Neural progenitor cell (in vitro differentiated cells): Measurements from ENCODE around the gene CELF5. TPM values are rescaled to one million over a fixed set of nuclear protein-coding genes. Genes with fewer than 3 reads are reported as not detected.

ENCODE experiments used
- DNase-seq: peaks from one replicate; pipeline ENCODE4 v3.0.0-alpha.2; 2016; ENCODE audit warnings: low spot score
- H2AFZ ChIP-seq: fragments of 200-600 bp; sonication (generic); replicated peaks from 2 replicates; pipeline ENCODE4 v1.6.1; 2016; ENCODE audit warnings: antibody characterized with exemption
- H3F3A ChIP-seq: fragments of 200-600 bp; sonication (generic); 2 replicates; pipeline ENCODE4 v1.6.1; 2016; ENCODE audit warnings: antibody characterized with exemption, low read depth
- H3K27ac ChIP-seq: fragments of 200-600 bp; sonication (generic); 2 replicates; pipeline ENCODE4 v1.5.1; 2016; ENCODE audit warnings: mild to moderate bottlenecking
- H3K27me3 ChIP-seq: fragments of 200-600 bp; sonication (generic); 2 replicates; pipeline ENCODE4 v1.6.1; 2016; ENCODE audit warnings: mild to moderate bottlenecking, moderate library complexity
- H3K36me3 ChIP-seq: fragments of 200-600 bp; sonication (generic); 2 replicates; pipeline ENCODE4 v1.5.1; 2016
- H3K4me1 ChIP-seq: fragments of 200-600 bp; sonication (generic); 2 replicates; pipeline ENCODE4 v1.6.1; 2016; ENCODE audit warnings: mixed run types
- H3K4me2 ChIP-seq: fragments of 200-600 bp; sonication (generic); 2 replicates; pipeline ENCODE4 v1.6.1; 2016
- H3K4me3 ChIP-seq: fragments of 200-600 bp; sonication (generic); 2 replicates; pipeline ENCODE4 v1.5.1; 2016
- H3K79me2 ChIP-seq: fragments of 200-600 bp; sonication (generic); 2 replicates; pipeline ENCODE4 v1.6.1; 2016; ENCODE audit warnings: low read depth
- H3K9ac ChIP-seq: fragments of 200-600 bp; sonication (generic); 2 replicates; pipeline ENCODE4 v1.6.1; 2016
- H3K9me3 ChIP-seq: fragments of 200-600 bp; sonication (generic); 2 replicates; pipeline ENCODE4 v1.5.1; 2016; ENCODE audit warnings: low read depth
- H4K20me1 ChIP-seq: fragments of 200-600 bp; sonication (generic); 2 replicates; pipeline ENCODE4 v1.6.1; 2016; ENCODE audit warnings: low read depth
- H3K27ac Mint-ChIP-seq: 3 replicates; pipeline ENCODE4 v1.8.0; 2021; ENCODE audit warnings: mixed read lengths
- H3K27me3 Mint-ChIP-seq: 2 replicates; pipeline ENCODE4 v1.8.0; 2022; ENCODE audit warnings: low read depth, mild to moderate bottlenecking, inconsistent platforms, moderate library complexity, mixed read lengths; ENCODE audit not compliant: insufficient read depth
- H3K36me3 Mint-ChIP-seq: 3 replicates; pipeline ENCODE4 v1.8.0; 2021; ENCODE audit warnings: mixed read lengths
- H3K4me1 Mint-ChIP-seq: 3 replicates; pipeline ENCODE4 v1.8.0; 2021; ENCODE audit warnings: mixed read lengths
- H3K4me3 Mint-ChIP-seq: 3 replicates; pipeline ENCODE4 v1.8.0; 2021; ENCODE audit warnings: mild to moderate bottlenecking, moderate library complexity, mixed read lengths
- H3K9me3 Mint-ChIP-seq: 3 replicates; pipeline ENCODE4 v1.8.0; 2020; ENCODE audit warnings: mixed read lengths
- EZH2 ChIP-seq: fragments of 200-600 bp; sonication (generic); IDR thresholded peaks from 2 replicates; pipeline ENCODE4 v1.6.1; 2017; ENCODE audit warnings: antibody characterized with exemption, mild to moderate bottlenecking, moderate library complexity
- EZH2phosphoT487 ChIP-seq: fragments of 200-600 bp; sonication (generic); IDR thresholded peaks from 2 replicates; pipeline ENCODE4 v1.6.1; 2017; ENCODE audit warnings: antibody characterized with exemption
- total RNA-seq: library from RNA; depleted of rRNA; stranded (reverse); fragments of >200 nt; gene quantifications from 2 replicates; pipeline ENCODE4 v1.2.3, GENCODE V29; 2015; ENCODE audit warnings: low replicate concordance
- TF ChIP-seq, protein P1 (sequence below): fragments of 200-600 bp; sonication (generic); IDR thresholded peaks from 2 replicates; pipeline ENCODE4 v1.5.1; 2017; ENCODE audit warnings: antibody characterized with exemption, mild to moderate bottlenecking

CELF5 gene
- total RNA-seq, 1 donor from 2014 or later = 7.9 TPM

DNA sequence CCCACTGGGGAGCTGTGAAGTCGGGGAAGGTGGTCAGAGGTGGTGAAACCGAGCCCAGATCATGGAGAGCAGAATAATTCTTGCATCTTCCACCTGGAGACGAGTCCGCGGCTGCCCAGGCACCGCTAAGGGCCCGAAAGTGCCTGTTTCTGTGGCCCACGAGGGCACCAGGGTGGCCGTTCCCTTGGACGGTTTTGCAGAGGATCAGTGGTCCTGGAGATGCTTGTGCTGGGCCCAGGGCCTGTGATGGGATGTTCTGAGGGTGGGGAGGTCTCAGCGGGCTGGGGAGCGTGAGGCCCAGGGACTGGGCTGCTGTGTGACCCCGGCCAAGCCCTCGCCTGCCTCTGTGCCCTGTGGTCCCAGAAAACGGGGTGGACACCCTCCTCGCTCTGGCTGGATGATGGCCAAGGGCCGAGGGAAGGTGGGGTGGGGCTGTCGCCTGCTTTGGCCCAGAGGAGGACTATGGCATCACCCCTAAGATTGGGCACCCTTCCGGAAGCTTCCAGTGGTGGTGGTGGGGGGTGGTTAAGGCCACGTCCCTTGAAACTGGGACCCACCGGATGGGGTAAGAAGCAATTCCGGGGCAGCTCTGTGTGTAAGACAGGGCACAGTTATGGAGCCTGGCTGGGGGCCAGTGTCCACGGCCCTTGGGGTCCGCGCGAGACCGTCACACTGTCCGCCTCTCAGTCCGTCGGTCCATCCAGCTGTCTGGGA is 90.7 kb downstream of the CELF5 start:
- Histone ChIP-seq H3F3A (no peaks in the 10 kb centered on the region), H3K9me3 (no peaks in the 10 kb centered on the region), H3K9ac (no peak overlapping the region), H4K20me1 (no peaks in the 10 kb centered on the region), H3K27ac (no peak overlapping the region), H3K36me3 (no peaks in the 10 kb centered on the region), H3K4me2 (no peak overlapping the region), H3K79me2 (no peaks in the 10 kb centered on the region), H3K27me3 (peaks cover 50% of the 10 kb centered on the region), H2AFZ (no peak overlapping the region), H3K4me1 (no peaks in the 10 kb centered on the region), H3K4me3 (no peak overlapping the region)
- no peak overlapping the region for H3K4me3 Mint-ChIP-seq
- no peaks in the 10 kb centered on the region for H3K4me1 Mint-ChIP-seq
- no peak overlapping the region for H3K27ac Mint-ChIP-seq
- no peaks in the 10 kb centered on the region for H3K36me3 Mint-ChIP-seq
- no peak for DNase-seq
- peaks cover 21% of the 10 kb centered on the region for H3K27me3 Mint-ChIP-seq
- H3K9me3 Mint-ChIP-seq = no peaks in the 10 kb centered on the region
- no peak for TF ChIP-seq EZH2phosphoT487
- TF ChIP-seq, protein P1, sequence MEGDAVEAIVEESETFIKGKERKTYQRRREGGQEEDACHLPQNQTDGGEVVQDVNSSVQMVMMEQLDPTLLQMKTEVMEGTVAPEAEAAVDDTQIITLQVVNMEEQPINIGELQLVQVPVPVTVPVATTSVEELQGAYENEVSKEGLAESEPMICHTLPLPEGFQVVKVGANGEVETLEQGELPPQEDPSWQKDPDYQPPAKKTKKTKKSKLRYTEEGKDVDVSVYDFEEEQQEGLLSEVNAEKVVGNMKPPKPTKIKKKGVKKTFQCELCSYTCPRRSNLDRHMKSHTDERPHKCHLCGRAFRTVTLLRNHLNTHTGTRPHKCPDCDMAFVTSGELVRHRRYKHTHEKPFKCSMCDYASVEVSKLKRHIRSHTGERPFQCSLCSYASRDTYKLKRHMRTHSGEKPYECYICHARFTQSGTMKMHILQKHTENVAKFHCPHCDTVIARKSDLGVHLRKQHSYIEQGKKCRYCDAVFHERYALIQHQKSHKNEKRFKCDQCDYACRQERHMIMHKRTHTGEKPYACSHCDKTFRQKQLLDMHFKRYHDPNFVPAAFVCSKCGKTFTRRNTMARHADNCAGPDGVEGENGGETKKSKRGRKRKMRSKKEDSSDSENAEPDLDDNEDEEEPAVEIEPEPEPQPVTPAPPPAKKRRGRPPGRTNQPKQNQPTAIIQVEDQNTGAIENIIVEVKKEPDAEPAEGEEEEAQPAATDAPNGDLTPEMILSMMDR = no peak
- TF ChIP-seq EZH2 = no peak

DNA sequence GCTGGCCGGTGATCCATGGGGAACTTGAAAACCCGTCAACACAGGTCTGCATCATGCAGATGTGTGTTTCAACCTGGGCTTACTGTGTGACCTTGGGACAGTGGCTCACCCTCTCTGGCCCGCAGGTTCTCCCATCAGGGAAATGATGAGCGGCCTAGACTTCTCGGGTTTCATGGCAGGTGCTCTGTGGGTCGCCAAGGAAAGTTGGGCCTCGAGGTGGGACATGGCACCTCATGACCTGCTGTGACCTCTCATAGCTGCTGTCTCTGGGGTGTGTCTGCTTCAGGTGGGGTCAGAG is 91.2 kb downstream of the CELF5 start:
- H4K20me1 ChIP-seq = no peaks in the 10 kb centered on the region
- no peak overlapping the region for H3K4me3 Mint-ChIP-seq
- H3K79me2 ChIP-seq = no peaks in the 10 kb centered on the region
- DNase-seq = no peak
- no peaks in the 10 kb centered on the region for H3K36me3 ChIP-seq
- no peak overlapping the region for H2AFZ ChIP-seq
- no peaks in the 10 kb centered on the region for H3K36me3 Mint-ChIP-seq
- no peak overlapping the region for H3K27ac Mint-ChIP-seq
- H3K9me3 Mint-ChIP-seq = no peaks in the 10 kb centered on the region
- H3K4me1 Mint-ChIP-seq = no peaks in the 10 kb centered on the region
- H3K27ac ChIP-seq = no peak overlapping the region
- no peaks in the 10 kb centered on the region for H3K4me1 ChIP-seq
- H3K27me3 Mint-ChIP-seq = peaks cover 21% of the 10 kb centered on the region
- TF ChIP-seq, protein P1 = no peak
- TF ChIP-seq EZH2phosphoT487 (no peak), EZH2 (no peak)
- no peaks in the 10 kb centered on the region for H3F3A ChIP-seq
- H3K9ac ChIP-seq = no peak overlapping the region
- H3K9me3 ChIP-seq = no peaks in the 10 kb centered on the region
- H3K4me2 ChIP-seq = no peak overlapping the region
- H3K4me3 ChIP-seq = no peak overlapping the region
- peaks cover 48% of the 10 kb centered on the region for H3K27me3 ChIP-seq

DNA sequence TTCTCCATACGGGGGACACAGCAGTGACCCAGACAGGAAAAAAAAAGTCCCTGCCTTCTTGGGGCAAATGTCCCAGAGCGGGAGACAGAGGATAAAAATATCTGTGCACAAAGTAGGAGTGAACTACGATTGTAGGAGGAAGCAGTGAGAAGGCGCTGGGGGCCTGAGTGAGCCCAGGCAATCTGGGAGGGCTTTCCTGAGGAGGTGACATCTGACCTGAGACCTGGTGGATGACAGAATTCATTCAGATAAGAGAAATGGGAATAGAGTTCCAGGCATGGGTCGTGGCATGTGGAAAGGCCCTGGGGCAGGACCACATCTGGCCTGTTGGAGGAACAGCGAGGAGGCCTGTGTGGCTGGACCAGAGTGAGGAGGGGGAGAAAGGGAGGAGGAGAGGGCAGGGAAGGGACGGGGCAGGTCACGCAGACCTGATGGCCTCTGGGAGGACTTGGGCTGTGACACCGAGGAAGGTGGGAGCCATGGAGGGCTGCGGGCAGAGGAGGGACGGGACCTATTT is 91.7 kb downstream of the CELF5 start:
- no peaks in the 10 kb centered on the region for H3F3A ChIP-seq
- H2AFZ ChIP-seq = no peak overlapping the region
- H3K27me3 Mint-ChIP-seq = peaks cover 21% of the 10 kb centered on the region
- no peak overlapping the region for H3K27ac Mint-ChIP-seq
- H3K4me3 ChIP-seq = no peak overlapping the region
- no peaks in the 10 kb centered on the region for H3K36me3 ChIP-seq
- peak overlapping the region; percentile 60 for H3K4me3 Mint-ChIP-seq
- H3K9ac ChIP-seq = no peak overlapping the region
- H3K9me3 ChIP-seq = no peaks in the 10 kb centered on the region
- peaks cover 50% of the 10 kb centered on the region for H3K27me3 ChIP-seq
- H3K4me2 ChIP-seq = no peak overlapping the region
- H3K36me3 Mint-ChIP-seq = no peaks in the 10 kb centered on the region
- no peaks in the 10 kb centered on the region for H3K9me3 Mint-ChIP-seq
- no peaks in the 10 kb centered on the region for H3K79me2 ChIP-seq
- no peaks in the 10 kb centered on the region for H4K20me1 ChIP-seq
- no peaks in the 10 kb centered on the region for H3K4me1 ChIP-seq
- no peaks in the 10 kb centered on the region for H3K4me1 Mint-ChIP-seq
- TF ChIP-seq, protein P1 = no peak
- TF ChIP-seq EZH2 = no peak
- TF ChIP-seq EZH2phosphoT487 = no peak
- DNase-seq = no peak
- no peak overlapping the region for H3K27ac ChIP-seq
